Suprapubic skin (tissue), 3 donors: ENCODE data around the gene COL9A3.

Experiments
- EP300 ChIP-seq: sonication (generic); formaldehyde crosslinking; IDR thresholded peaks from one replicate; pipeline ENCODE4 v1.6.1; 2017; ENCODE audit warnings: antibody characterized with exemption
- TF ChIP-seq, protein P1 (sequence below), 2 donors: fragments of 200-600 bp in 1 of 2; fragments of 450-650 bp in 1 of 2; sonication (generic) in 1 of 2; IDR thresholded peaks; one replicate each; pipeline ENCODE4 v1.5.1; 2016 to 2019; ENCODE audit warnings: antibody characterized with exemption in 2 of 2, mild to moderate bottlenecking in 1 of 2, moderate library complexity in 1 of 2

DNA sequence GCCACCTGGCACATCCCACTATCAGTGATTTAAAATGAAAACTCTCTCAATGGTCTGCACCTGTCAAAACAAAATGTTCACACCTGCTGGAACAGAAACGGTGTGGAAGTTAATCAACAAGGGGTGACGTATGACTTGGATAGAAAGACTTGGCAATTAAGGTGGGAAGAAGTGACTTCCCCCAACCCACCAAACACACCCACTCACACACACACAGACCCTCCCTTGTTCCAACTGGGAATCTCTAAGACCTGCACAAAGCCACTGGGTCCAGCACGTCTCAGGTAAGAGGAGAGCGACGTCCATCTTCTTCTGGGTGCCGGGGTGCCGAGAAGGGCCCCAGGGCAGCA lies 69.8 kb downstream of the COL9A3 start:
- no peak for TF ChIP-seq EP300
- TF ChIP-seq, protein P1, sequence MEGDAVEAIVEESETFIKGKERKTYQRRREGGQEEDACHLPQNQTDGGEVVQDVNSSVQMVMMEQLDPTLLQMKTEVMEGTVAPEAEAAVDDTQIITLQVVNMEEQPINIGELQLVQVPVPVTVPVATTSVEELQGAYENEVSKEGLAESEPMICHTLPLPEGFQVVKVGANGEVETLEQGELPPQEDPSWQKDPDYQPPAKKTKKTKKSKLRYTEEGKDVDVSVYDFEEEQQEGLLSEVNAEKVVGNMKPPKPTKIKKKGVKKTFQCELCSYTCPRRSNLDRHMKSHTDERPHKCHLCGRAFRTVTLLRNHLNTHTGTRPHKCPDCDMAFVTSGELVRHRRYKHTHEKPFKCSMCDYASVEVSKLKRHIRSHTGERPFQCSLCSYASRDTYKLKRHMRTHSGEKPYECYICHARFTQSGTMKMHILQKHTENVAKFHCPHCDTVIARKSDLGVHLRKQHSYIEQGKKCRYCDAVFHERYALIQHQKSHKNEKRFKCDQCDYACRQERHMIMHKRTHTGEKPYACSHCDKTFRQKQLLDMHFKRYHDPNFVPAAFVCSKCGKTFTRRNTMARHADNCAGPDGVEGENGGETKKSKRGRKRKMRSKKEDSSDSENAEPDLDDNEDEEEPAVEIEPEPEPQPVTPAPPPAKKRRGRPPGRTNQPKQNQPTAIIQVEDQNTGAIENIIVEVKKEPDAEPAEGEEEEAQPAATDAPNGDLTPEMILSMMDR (IDR thresholded peaks at IDR 0.05): no peak
